Measurements from ENCODE around the gene NFASC. TPM values are rescaled to one million over a fixed set of nuclear protein-coding genes. Genes with fewer than 3 reads are reported as not detected.

Gene NFASC
- total and polyA plus RNA-seq, 12 donors: 4.8 to 76.7 (median 44.8) TPM

GRCh38 chr1:205026181-205026580 is 155.5 kb downstream of the NFASC start:
- intact Hi-C loops (cut with DNase I): no loop called here
- H3K27ac ChIP-seq: no peak overlapping the region
- H3K27me3 ChIP-seq: no peaks in the 10 kb centered on the region
- TF ChIP-seq CTCF (IDR thresholded peaks at IDR 0.05) (no peak), POLR2A (IDR thresholded peaks at IDR 0.05) (no peak)
- no peak for DNase-seq
- H3K4me3 ChIP-seq: no peak overlapping the region
- no peaks in the 10 kb centered on the region for H3K4me1 ChIP-seq (replicated peaks in 1 of 2)
- no peaks in the 10 kb centered on the region for H3K9me3 ChIP-seq (replicated peaks in 1 of 3)
- 74 to 82% (median 76%) methylated on average over 6 of the region's 6 CpGs for WGBS, 4 donors
- no peaks in the 10 kb centered on the region for H3K36me3 ChIP-seq (replicated peaks in 1 of 2)

GRCh38 chr1:205028390-205028789 is 157.7 kb downstream of the NFASC start:
- 68 to 85% (median 82%) methylated on average over 6 to 7 of the region's 7 CpGs for WGBS, 4 donors
- intact Hi-C loops (cut with DNase I): no loop called here

GRCh38 chr1:205028924-205029323 is 158.3 kb downstream of the NFASC start:
- H3K36me3 ChIP-seq (replicated peaks in 1 of 2): no peaks in the 10 kb centered on the region
- 55 to 80% (median 74%) methylated on average over 4 of the region's 4 CpGs for WGBS, 4 donors
- TF ChIP-seq POLR2A (IDR thresholded peaks at IDR 0.05) (no peak), CTCF (IDR thresholded peaks at IDR 0.05) (no peak)
- H3K4me1 ChIP-seq (replicated peaks in 1 of 2): no peaks in the 10 kb centered on the region
- intact Hi-C loops (cut with DNase I): no loop called here
- no peak overlapping the region for H3K4me3 ChIP-seq
- H3K27me3 ChIP-seq: no peaks in the 10 kb centered on the region
- DNase-seq: no peak
- no peaks in the 10 kb centered on the region for H3K9me3 ChIP-seq (replicated peaks in 1 of 3)
- H3K27ac ChIP-seq: no peak overlapping the region

More at GRCh38 chr1:205028390-205028789, 157.7 kb downstream of the NFASC start:
- no peaks in the 10 kb centered on the region for H3K4me1 ChIP-seq (replicated peaks in 1 of 2)
- no peaks in the 10 kb centered on the region for H3K27me3 ChIP-seq
- H3K36me3 ChIP-seq (replicated peaks in 1 of 2): no peaks in the 10 kb centered on the region
- TF ChIP-seq POLR2A (IDR thresholded peaks at IDR 0.05) (no peak), CTCF (IDR thresholded peaks at IDR 0.05) (no peak)
- no peaks in the 10 kb centered on the region for H3K9me3 ChIP-seq (replicated peaks in 1 of 3)
- H3K27ac ChIP-seq: no peak overlapping the region
- no peak for DNase-seq
- H3K4me3 ChIP-seq: no peak overlapping the region

GRCh38 chr1:205030241-205030640 is 159.6 kb downstream of the NFASC start:
- Histone ChIP-seq H3K4me3 (no peak overlapping the region), H3K4me1 (replicated peaks in 1 of 2) (no peaks in the 10 kb centered on the region), H3K27me3 (no peaks in the 10 kb centered on the region), H3K36me3 (replicated peaks in 1 of 2) (no peaks in the 10 kb centered on the region), H3K27ac (no peak overlapping the region), H3K9me3 (replicated peaks in 1 of 3) (no peaks in the 10 kb centered on the region)
- TF ChIP-seq POLR2A (IDR thresholded peaks at IDR 0.05): no peak
- TF ChIP-seq CTCF (IDR thresholded peaks at IDR 0.05): no peak
- intact Hi-C loops (cut with DNase I): no loop called here
- no peak for DNase-seq
- 70 to 84% (median 78%) methylated on average over 6 of the region's 6 CpGs for WGBS, 4 donors

Measured in adrenal gland (tissue), 12 donors.